OCI-LY7 (cell line): ENCODE measurements around the gene MYLK.
"Not testable (repeated sequence)": the region's sequence is repeated elsewhere in the genome, so short reads cannot be mapped to it uniquely, and the experiment has no call there.

Experiments
- EZH2phosphoT487 ChIP-seq: fragments of 200-600 bp; sonication (generic); IDR thresholded peaks from 2 replicates; pipeline ENCODE4 v1.6.1; 2018; ENCODE audit warnings: low read depth, borderline replicate concordance, mild to moderate bottlenecking, mixed run types, antibody characterized with exemption, low read length, moderate library complexity, mixed read lengths
- TF ChIP-seq, protein P1 (sequence below): fragments of 200-600 bp; sonication (generic); conservative IDR thresholded peaks from 2 replicates; pipeline ENCODE4 v1.5.1; 2014; ENCODE audit warnings: mild to moderate bottlenecking, antibody characterized with exemption, low read length, moderate library complexity, mixed read lengths

- TF ChIP-seq, protein P1, sequence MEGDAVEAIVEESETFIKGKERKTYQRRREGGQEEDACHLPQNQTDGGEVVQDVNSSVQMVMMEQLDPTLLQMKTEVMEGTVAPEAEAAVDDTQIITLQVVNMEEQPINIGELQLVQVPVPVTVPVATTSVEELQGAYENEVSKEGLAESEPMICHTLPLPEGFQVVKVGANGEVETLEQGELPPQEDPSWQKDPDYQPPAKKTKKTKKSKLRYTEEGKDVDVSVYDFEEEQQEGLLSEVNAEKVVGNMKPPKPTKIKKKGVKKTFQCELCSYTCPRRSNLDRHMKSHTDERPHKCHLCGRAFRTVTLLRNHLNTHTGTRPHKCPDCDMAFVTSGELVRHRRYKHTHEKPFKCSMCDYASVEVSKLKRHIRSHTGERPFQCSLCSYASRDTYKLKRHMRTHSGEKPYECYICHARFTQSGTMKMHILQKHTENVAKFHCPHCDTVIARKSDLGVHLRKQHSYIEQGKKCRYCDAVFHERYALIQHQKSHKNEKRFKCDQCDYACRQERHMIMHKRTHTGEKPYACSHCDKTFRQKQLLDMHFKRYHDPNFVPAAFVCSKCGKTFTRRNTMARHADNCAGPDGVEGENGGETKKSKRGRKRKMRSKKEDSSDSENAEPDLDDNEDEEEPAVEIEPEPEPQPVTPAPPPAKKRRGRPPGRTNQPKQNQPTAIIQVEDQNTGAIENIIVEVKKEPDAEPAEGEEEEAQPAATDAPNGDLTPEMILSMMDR = not testable (repeated sequence)
- TF ChIP-seq EZH2phosphoT487 = not testable (repeated sequence)
Observed at GRCh38 chr3:123738522-123738921, 145.6 kb downstream of the MYLK start.
